Trophoblast cell (in vitro differentiated cells and primary cell): ENCODE results near the gene CA5B.

Experiments used
- DNase-seq, 2 donors: peaks; one replicate each; pipeline ENCODE4 v3.0.0-alpha.2; 2016
- H2AFZ ChIP-seq: 2 replicates; pipeline ENCODE4 v1.6.1; 2013; ENCODE audit warnings: low read length, moderate library complexity, mild to moderate bottlenecking; ENCODE audit not compliant: insufficient read depth, poor library complexity
- H2AK5ac ChIP-seq: 2 replicates; pipeline ENCODE4 v1.6.1; 2013; ENCODE audit warnings: mild to moderate bottlenecking, low read length
- H2BK120ac ChIP-seq: 2 replicates; pipeline ENCODE4 v1.6.1; 2013; ENCODE audit warnings: low read length, mild to moderate bottlenecking, moderate library complexity; ENCODE audit not compliant: insufficient read depth, poor library complexity
- H2BK12ac ChIP-seq: 2 replicates; pipeline ENCODE4 v1.6.1; 2013; ENCODE audit warnings: mild to moderate bottlenecking, low read length, moderate library complexity
- H2BK5ac ChIP-seq: 2 replicates; pipeline ENCODE4 v1.6.1; 2013; ENCODE audit warnings: low read length, low read depth, moderate library complexity, mild to moderate bottlenecking; ENCODE audit not compliant: poor library complexity
- H3K14ac ChIP-seq: 2 replicates; pipeline ENCODE4 v1.6.1; 2013; ENCODE audit warnings: mild to moderate bottlenecking, low read length
- H3K18ac ChIP-seq: 2 replicates; pipeline ENCODE4 v1.6.1; 2013; ENCODE audit warnings: mild to moderate bottlenecking, low read length
- H3K23ac ChIP-seq: 2 replicates; pipeline ENCODE4 v1.6.1; 2013; ENCODE audit warnings: low read length
- H3K27ac ChIP-seq: 2 replicates; pipeline ENCODE4 v1.5.1; 2013; ENCODE audit warnings: low read depth, mild to moderate bottlenecking, inconsistent platforms, low read length, moderate library complexity
- H3K27me3 ChIP-seq: 2 replicates; pipeline ENCODE4 v1.6.1; 2013; ENCODE audit warnings: inconsistent platforms, mild to moderate bottlenecking, low read length, moderate library complexity; ENCODE audit not compliant: insufficient read depth
- H3K36me3 ChIP-seq, 2 experiments: 1 replicate in 1 of 2; 2 replicates in 1 of 2; pipeline ENCODE4 v1.6.1; 2013; ENCODE audit warnings: low read length in 2 of 2, mild to moderate bottlenecking in 2 of 2, moderate library complexity in 1 of 2; ENCODE audit not compliant: insufficient read depth in 2 of 2, control insufficient read depth in 1 of 2
- H3K4ac ChIP-seq: 2 replicates; pipeline ENCODE4 v1.6.1; 2013; ENCODE audit warnings: low read depth, mild to moderate bottlenecking, low read length, moderate library complexity
- H3K4me1 ChIP-seq, 2 experiments: 1 replicate in 1 of 2; 2 replicates in 1 of 2; pipeline ENCODE4 v1.6.1; 2013; ENCODE audit warnings: low read length in 2 of 2, mild to moderate bottlenecking in 2 of 2, moderate library complexity in 1 of 2; ENCODE audit not compliant: insufficient read depth in 2 of 2, control insufficient read depth in 1 of 2
- H3K4me2 ChIP-seq: 2 replicates; pipeline ENCODE4 v1.6.1; 2013; ENCODE audit warnings: inconsistent platforms, mild to moderate bottlenecking, low read length, moderate library complexity
- H3K4me3 ChIP-seq: 2 replicates; pipeline ENCODE4 v1.5.1; 2013; ENCODE audit warnings: mild to moderate bottlenecking, low read depth, low read length, inconsistent platforms
- H3K79me1 ChIP-seq: one replicate; pipeline ENCODE4 v1.6.1; 2013; ENCODE audit warnings: low read length
- H3K79me2 ChIP-seq: 2 replicates; pipeline ENCODE4 v1.6.1; 2013; ENCODE audit warnings: low read length, mild to moderate bottlenecking; ENCODE audit not compliant: control insufficient read depth, insufficient read depth, poor library complexity
- H3K9ac ChIP-seq: 2 replicates; pipeline ENCODE4 v1.6.1; 2013; ENCODE audit warnings: mild to moderate bottlenecking, low read length
- H3K9me3 ChIP-seq: 2 replicates; pipeline ENCODE4 v1.6.1; 2013; ENCODE audit warnings: low read depth, mild to moderate bottlenecking, control low read depth, inconsistent platforms, low read length; ENCODE audit not compliant: insufficient read depth
- H4K12ac ChIP-seq: 2 replicates; pipeline ENCODE4 v1.6.1; 2013; ENCODE audit warnings: low read depth, mild to moderate bottlenecking, low read length, moderate library complexity
- H4K8ac ChIP-seq: 2 replicates; pipeline ENCODE4 v1.6.1; 2013; ENCODE audit warnings: low read depth, mild to moderate bottlenecking, low read length, moderate library complexity
- H4K91ac ChIP-seq: one replicate; pipeline ENCODE4 v1.6.1; 2013; ENCODE audit warnings: low read depth, mild to moderate bottlenecking, low read length, moderate library complexity
- WGBS: extraction: QIAGEN DNeasy Blood & Tissue Kit; methylation state at CpG from one replicate; pipeline ENCODE4 v1.1.7; 2013; ENCODE audit warnings: missing lambda C conversion rate; ENCODE audit not compliant: insufficient read length, insufficient coverage; ENCODE audit errors: extremely low coverage; 5-methylcytosine and 5-hydroxymethylcytosine counted together

The CA5B gene

DNA sequence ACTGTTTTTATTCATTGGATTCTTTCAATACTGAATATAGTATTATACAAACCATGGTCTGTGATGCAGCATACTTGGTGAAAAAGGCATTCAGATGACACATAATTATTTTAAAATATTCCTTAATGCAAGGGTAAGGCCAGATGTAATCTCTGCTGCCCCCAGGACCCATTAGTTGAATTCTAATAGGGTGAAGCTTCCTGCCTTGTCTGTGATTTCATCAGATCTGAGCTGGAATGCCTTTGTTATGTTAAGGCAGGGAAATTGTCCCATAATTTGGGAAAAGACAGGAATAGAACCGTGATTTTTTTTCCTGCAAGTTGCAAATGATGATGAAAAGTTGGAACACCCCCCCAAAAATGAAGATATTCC is 78.4 kb downstream of the CA5B start:
- Histone ChIP-seq H3K9me3 (no peaks in the 10 kb centered on the region), H3K18ac (no peak overlapping the region), H4K8ac (no peak overlapping the region), H2BK120ac (no peak overlapping the region), H3K4me1 (no peaks in the 10 kb centered on the region), H3K36me3 (peaks cover 2% of the 10 kb centered on the region in 2 experiments), H4K91ac (no peak overlapping the region), H3K27ac (no peak overlapping the region), H3K4ac (no peak overlapping the region), H2AFZ (no peak overlapping the region), H4K12ac (no peak overlapping the region), H3K4me2 (no peak overlapping the region), H2AK5ac (no peak overlapping the region), H3K27me3 (no peaks in the 10 kb centered on the region), H3K79me1 (no peaks in the 10 kb centered on the region), H3K23ac (no peak overlapping the region), H3K9ac (no peak overlapping the region), H3K79me2 (no peaks in the 10 kb centered on the region), H2BK12ac (no peak overlapping the region), H2BK5ac (no peak overlapping the region), H3K14ac (no peak overlapping the region), H3K4me3 (no peak overlapping the region)
- DNase-seq, result peak in 1 of 2 donors; percentile 17
- WGBS, result no CpG with 5 or more reads among the region's 1 CpG

DNA sequence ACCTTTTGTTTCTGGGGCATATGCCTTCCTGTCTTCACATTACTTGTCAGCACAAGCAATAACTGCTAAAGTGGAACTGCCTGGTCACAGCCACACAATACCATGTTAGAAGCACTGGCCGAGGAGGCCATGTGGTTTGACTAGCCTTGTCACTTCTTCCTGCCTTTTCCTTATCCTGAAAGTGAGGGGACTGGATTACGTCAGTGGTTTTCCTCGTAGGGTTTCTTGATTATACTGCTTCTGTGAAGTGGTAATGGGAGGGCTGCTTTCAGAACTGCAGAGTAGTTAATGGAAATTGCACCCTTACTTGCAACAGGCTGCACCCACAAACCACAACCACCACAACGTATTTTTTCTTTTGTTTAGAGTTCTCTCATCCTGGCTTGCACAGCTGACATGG is 78.8 kb downstream of the CA5B start:
- no CpG with 5 or more reads among the region's 4 CpGs for WGBS
- H4K8ac ChIP-seq, result no peak overlapping the region
- no peaks in the 10 kb centered on the region for H3K4me1 ChIP-seq
- H2BK12ac ChIP-seq, result no peak overlapping the region
- H3K4me2 ChIP-seq, result no peak overlapping the region
- H4K12ac ChIP-seq, result no peak overlapping the region
- no peak overlapping the region for H3K4me3 ChIP-seq
- no peak overlapping the region for H3K23ac ChIP-seq
- H3K36me3 ChIP-seq, result peaks cover 0 to 2% of the 10 kb centered on the region in 2 experiments
- no peak overlapping the region for H2AK5ac ChIP-seq
- H3K18ac ChIP-seq, result no peak overlapping the region
- no peak overlapping the region for H3K27ac ChIP-seq
- no peaks in the 10 kb centered on the region for H3K79me2 ChIP-seq
- no peak for DNase-seq
- H2BK5ac ChIP-seq, result no peak overlapping the region
- no peaks in the 10 kb centered on the region for H3K9me3 ChIP-seq
- no peak overlapping the region for H3K9ac ChIP-seq
- H2BK120ac ChIP-seq, result no peak overlapping the region
- H3K4ac ChIP-seq, result no peak overlapping the region
- H2AFZ ChIP-seq, result no peak overlapping the region
- H3K14ac ChIP-seq, result no peak overlapping the region
- no peaks in the 10 kb centered on the region for H3K79me1 ChIP-seq
- no peak overlapping the region for H4K91ac ChIP-seq
- no peaks in the 10 kb centered on the region for H3K27me3 ChIP-seq

DNA sequence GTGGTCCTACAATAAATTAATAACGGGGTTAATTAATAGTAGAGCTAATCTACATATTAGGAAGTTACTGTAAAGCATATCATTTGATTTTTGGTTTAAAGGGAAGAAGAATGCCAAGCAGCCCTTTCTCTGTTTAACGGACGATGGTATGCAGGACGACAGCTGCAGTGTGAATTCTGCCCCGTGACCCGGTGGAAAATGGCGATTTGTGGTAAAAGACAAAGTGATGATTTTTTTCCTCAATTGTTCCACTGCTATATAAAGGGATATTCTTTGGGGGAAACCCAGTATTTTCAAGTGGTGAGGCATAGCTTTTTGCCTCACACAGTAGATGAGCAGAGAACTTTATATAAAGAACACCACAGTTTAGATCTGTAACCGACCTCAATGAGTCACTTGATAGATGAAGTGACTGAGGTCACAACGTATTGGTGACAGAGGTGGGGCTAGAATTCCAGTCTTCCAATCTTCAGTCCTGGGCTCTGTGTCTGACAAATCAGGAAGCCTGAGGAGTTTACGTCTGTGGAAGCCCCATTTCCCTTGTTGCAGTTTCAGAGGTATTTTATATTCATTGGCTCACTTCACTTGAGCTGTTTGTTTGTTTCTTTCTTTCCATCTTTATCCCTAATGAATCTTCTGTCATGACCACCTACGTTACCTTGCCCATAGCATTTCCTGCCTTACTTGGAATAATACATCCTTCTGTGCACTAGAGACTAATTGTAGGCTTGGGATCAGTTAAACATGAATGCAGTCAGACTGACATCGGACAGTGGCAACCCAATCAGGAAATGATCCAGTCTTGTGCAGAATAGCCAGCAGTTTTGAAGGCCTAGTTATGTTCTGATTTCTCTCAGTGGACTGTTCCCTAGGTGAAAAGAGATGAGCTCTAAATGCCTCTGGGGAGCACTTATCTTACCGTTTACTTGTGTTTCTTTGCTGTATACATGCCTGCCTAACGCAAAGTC is 82.3 kb downstream of the CA5B start:
- Histone ChIP-seq H4K91ac (no peak overlapping the region), H3K9ac (no peak overlapping the region), H3K4me2 (no peak overlapping the region), H3K18ac (no peak overlapping the region), H4K12ac (no peak overlapping the region), H2AK5ac (no peak overlapping the region), H3K27ac (no peak overlapping the region), H2AFZ (no peak overlapping the region), H3K14ac (no peak overlapping the region), H3K27me3 (no peaks in the 10 kb centered on the region), H2BK12ac (no peak overlapping the region), H3K4me1 (no peaks in the 10 kb centered on the region), H4K8ac (no peak overlapping the region), H3K36me3 (peaks cover 6% of the 10 kb centered on the region in 2 experiments), H3K79me1 (no peaks in the 10 kb centered on the region), H3K9me3 (no peaks in the 10 kb centered on the region), H3K4me3 (no peak overlapping the region), H2BK120ac (no peak overlapping the region), H3K4ac (no peak overlapping the region), H3K23ac (no peak overlapping the region), H2BK5ac (no peak overlapping the region), H3K79me2 (no peaks in the 10 kb centered on the region)
- no peak for DNase-seq
- WGBS, result no CpG with 5 or more reads among the region's 14 CpGs

GRCh38 chrX:15822922-15823321 is 84.9 kb downstream of the CA5B start:
- Histone ChIP-seq H3K4me2 (no peak overlapping the region), H3K18ac (no peak overlapping the region), H3K36me3 (peaks cover 6% of the 10 kb centered on the region in 2 experiments), H4K91ac (no peak overlapping the region), H3K27ac (no peak overlapping the region), H2AFZ (no peak overlapping the region), H2AK5ac (no peak overlapping the region), H3K4me1 (no peaks in the 10 kb centered on the region), H3K4ac (no peak overlapping the region), H2BK120ac (no peak overlapping the region), H3K4me3 (no peak overlapping the region), H2BK12ac (no peak overlapping the region), H3K27me3 (no peaks in the 10 kb centered on the region), H3K14ac (no peak overlapping the region), H2BK5ac (no peak overlapping the region), H4K12ac (no peak overlapping the region), H3K9me3 (no peaks in the 10 kb centered on the region), H3K23ac (no peak overlapping the region), H3K9ac (no peak overlapping the region), H3K79me2 (no peaks in the 10 kb centered on the region), H4K8ac (no peak overlapping the region), H3K79me1 (no peaks in the 10 kb centered on the region)
- DNase-seq, result no peak
- whole genome bisulfite sequencing, result no CpG with 5 or more reads among the region's 23 CpGs
